EH (cell line): ENCODE results near the gene SORCS2.
A peak's percentile ranks its signal among the peaks of the same experiment; 100 is the strongest.
"Not testable (repeated sequence)": the region's sequence is repeated elsewhere in the genome, so short reads cannot be mapped to it uniquely, and the experiment has no call there.

ENCODE experiments used
- DNase-seq: peaks from one replicate; pipeline ENCODE4 v3.0.0-alpha.2; 2015; ENCODE audit warnings: low read depth

The SORCS2 gene

GRCh38 chr4:7450775-7451433 lies 258.6 kb downstream of the SORCS2 start:
- no peak for DNase-seq

GRCh38 chr4:7451434-7451789 lies 259.1 kb downstream of the SORCS2 start:
- no peak for DNase-seq

GRCh38 chr4:7451800-7452199 lies 259.5 kb downstream of the SORCS2 start:
- no peak for DNase-seq

GRCh38 chr4:7452802-7453201 lies 260.5 kb downstream of the SORCS2 start:
- not testable (repeated sequence) for DNase-seq

- DNase-seq: no peak
Observed at GRCh38 chr4:7457201-7458065, 265.1 kb downstream of the SORCS2 start.

- no peak for DNase-seq
Observed at GRCh38 chr4:7458066-7458425, 265.7 kb downstream of the SORCS2 start.

- DNase-seq: no peak
Observed at GRCh38 chr4:7458477-7458876, 266.1 kb downstream of the SORCS2 start.

- no peak for DNase-seq
Observed at GRCh38 chr4:7459471-7459870, 267.1 kb downstream of the SORCS2 start.

GRCh38 chr4:7460566-7460965 lies 268.2 kb downstream of the SORCS2 start:
- DNase-seq: peak; percentile 15

- DNase-seq: no peak
Observed at GRCh38 chr4:7461230-7461629, 268.9 kb downstream of the SORCS2 start.

GRCh38 chr4:7462509-7462971 lies 270.2 kb downstream of the SORCS2 start:
- DNase-seq: peak; percentile 25

GRCh38 chr4:7463566-7464258 lies 271.4 kb downstream of the SORCS2 start:
- DNase-seq: no peak

- DNase-seq: no peak
Observed at GRCh38 chr4:7464259-7464655, 271.9 kb downstream of the SORCS2 start.

GRCh38 chr4:7465017-7465416 lies 272.7 kb downstream of the SORCS2 start:
- no peak for DNase-seq

GRCh38 chr4:7466215-7466614 lies 273.9 kb downstream of the SORCS2 start:
- no peak for DNase-seq

GRCh38 chr4:7466904-7467303 lies 274.6 kb downstream of the SORCS2 start:
- no peak for DNase-seq

GRCh38 chr4:7467471-7467870 lies 275.1 kb downstream of the SORCS2 start:
- DNase-seq: no peak

- no peak for DNase-seq
Observed at GRCh38 chr4:7469023-7469422, 276.7 kb downstream of the SORCS2 start.

- no peak for DNase-seq
Observed at GRCh38 chr4:7470111-7470510, 277.8 kb downstream of the SORCS2 start.

GRCh38 chr4:7470522-7471128 lies 278.3 kb downstream of the SORCS2 start:
- no peak for DNase-seq

GRCh38 chr4:7472442-7473013 lies 280.2 kb downstream of the SORCS2 start:
- DNase-seq: no peak

GRCh38 chr4:7473081-7473480 lies 280.7 kb downstream of the SORCS2 start:
- no peak for DNase-seq
